ENCODE data around the gene ESYT2. TPM values are rescaled to one million over a fixed set of nuclear protein-coding genes. Genes with fewer than 3 reads are reported as not detected.

Gene ESYT2
- total and polyA plus RNA-seq, 9 of the 15 experiments (the other 6 are each of a cell fraction or from before 2014, with no cell fraction given) = 5.8 to 86.9 (median 64.7) TPM

GRCh38 chr7:158865462-158865922 is 36.2 kb upstream of the ESYT2 start (continued):
- no peak for TF ChIP-seq CEBPG (CRISPR knock-in tag; IDR thresholded peaks at IDR 0.05)
- TF ChIP-seq CEBPG (tag; conservative IDR thresholded peaks at IDR 0.05 in 1 of 2, IDR thresholded peaks at IDR 0.05 in 1 of 2) = no peak
- no peak for TF ChIP-seq SP1 (CRISPR knock-in tag; IDR thresholded peaks at IDR 0.05)
- no peak for TF ChIP-seq MCM7 (IDR thresholded peaks at IDR 0.05)
- no peak for TF ChIP-seq ZNF23 (CRISPR knock-in tag; IDR thresholded peaks at IDR 0.05)
- no peak for TF ChIP-seq FOXJ2 (tag; IDR thresholded peaks at IDR 0.05)
- no peak for TF ChIP-seq SMC3 (conservative IDR thresholded peaks at IDR 0.05; ENCODE audit: insufficient read depth, low read depth, low read length)
- peak; percentile 56; the same call in 1 of the 2 replicates for TF ChIP-seq HSF4 (CRISPR knock-in tag; IDR thresholded peaks at IDR 0.05; ENCODE audit: borderline replicate concordance)
- TF ChIP-seq TEAD2 (tag; IDR thresholded peaks at IDR 0.05) = no peak
- TF ChIP-seq CREB1 (IDR thresholded peaks at IDR 0.05) = no peak
- no peak; the same call in 1 of the 2 replicates for TF ChIP-seq CREB1 (CRISPR knock-in tag; IDR thresholded peaks at IDR 0.05)
- TF ChIP-seq ATF1 (CRISPR knock-in tag; IDR thresholded peaks at IDR 0.05) = no peak
- TF ChIP-seq ATF1 (tag; IDR thresholded peaks at IDR 0.05) = no peak; the same call in 1 of the 2 replicates
- peak; percentile 69; the same call in 1 of the 2 replicates for TF ChIP-seq FOXP4 (CRISPR knock-in tag; IDR thresholded peaks at IDR 0.05; ENCODE audit: borderline replicate concordance)
- TF ChIP-seq HINFP (tag; conservative IDR thresholded peaks at IDR 0.05; ENCODE audit: low read depth) = no peak
- no peak for TF ChIP-seq XRCC4 (IDR thresholded peaks at IDR 0.05; ENCODE audit: extremely low read depth, insufficient read depth, insufficient read length)
- TF ChIP-seq TAL1 (IDR thresholded peaks at IDR 0.05) = no peak
- TF ChIP-seq FUS (optimal IDR thresholded peaks at IDR 0.05; ENCODE audit: low read depth, low read length) = no peak
- TF ChIP-seq PTTG1 (tag; IDR thresholded peaks at IDR 0.05; ENCODE audit: low read depth) = no peak
- TF ChIP-seq ZNF57 (CRISPR knock-in tag; IDR thresholded peaks at IDR 0.05) = 0 out of 2 replicates have a peak, but pooled peaks have one; percentile 17
- TF ChIP-seq GATAD2A (IDR thresholded peaks at IDR 0.05) = peak; percentile 62; the same call in 1 of the 2 replicates
- no peak for TF ChIP-seq ZNF217 (CRISPR knock-in tag; IDR thresholded peaks at IDR 0.05)
- TF ChIP-seq IRF9 (tag; IDR thresholded peaks at IDR 0.05) = 0 out of 2 replicates have a peak, but pooled peaks have one; percentile 22
- TF ChIP-seq SPI1 (IDR thresholded peaks at IDR 0.05; ENCODE audit: borderline replicate concordance, low read depth, low read length) = 0 out of 2 replicates have a peak, but pooled peaks have one; percentile 6
- no peak for TF ChIP-seq BMI1 (IDR thresholded peaks at IDR 0.05; ENCODE audit: low read length)
- TF ChIP-seq SAFB2 (IDR thresholded peaks at IDR 0.05; ENCODE audit: borderline replicate concordance, low read depth, low read length, severe bottlenecking) = no peak
- TF ChIP-seq STAT5B (CRISPR knock-in tag; IDR thresholded peaks at IDR 0.05) = no peak
- TF ChIP-seq ETS2 (tag; IDR thresholded peaks at IDR 0.05; ENCODE audit: borderline replicate concordance, poor library complexity, severe bottlenecking) = no peak

Data from K562 (cell line).